IMR-90 (cell line): ENCODE measurements around the gene TRHDE. TPM values are rescaled to one million over a fixed set of nuclear protein-coding genes. Genes with fewer than 3 reads are reported as not detected.

Source experiments
- ATAC-seq: fragments of 200-7000 bp; cut with Tn5 transposase; 2 replicates; pipeline ENCODE4 v1.9.1; 2020; ENCODE audit warnings: low read depth, mild to moderate bottlenecking, moderate library complexity
- BruUV-seq: library from RNA; stranded (reverse); fragments of 400-500 nt; replicated peaks from 2 replicates; lab custom pipeline; 2021; lab: Mats Ljungman, UMichigan
- CTCF ChIA-PET: fragments of 300-600 bp; formaldehyde crosslinking; extraction: SDS; loops from one replicate; lab custom pipeline; 2021; ENCODE audit warnings: antibody characterized with exemption; lab: Yijun Ruan, JAX
- POLR2A ChIA-PET: fragments of 300-600 bp; sonication (Branson Sonifier 250); formaldehyde crosslinking; loops from one replicate; lab custom pipeline; 2022; ENCODE audit warnings: antibody characterized with exemption; ENCODE audit not compliant: unreplicated experiment; lab: Charles Lee
- DNase-seq: peaks from one replicate; pipeline ENCODE4 v3.0.0; 2013
- H2AFZ ChIP-seq: replicated peaks from 2 replicates; pipeline ENCODE3; 2013; ENCODE audit warnings: low read length, mild to moderate bottlenecking; ENCODE audit not compliant: poor library complexity
- H2AK5ac ChIP-seq: 2 replicates; pipeline ENCODE4 v1.6.1; 2013; ENCODE audit warnings: low read depth, low read length, inconsistent platforms
- H2AK9ac ChIP-seq: replicated peaks from 2 replicates; pipeline ENCODE3; 2013; ENCODE audit warnings: mild to moderate bottlenecking, low read depth, low read length, moderate library complexity; ENCODE audit not compliant: poor library complexity
- H2BK120ac ChIP-seq: 2 replicates; pipeline ENCODE4 v1.6.1; 2013; ENCODE audit warnings: low read depth, low read length, inconsistent platforms
- H2BK15ac ChIP-seq: 3 replicates; pipeline ENCODE4 v1.6.1; 2013; ENCODE audit warnings: low read depth, low read length, inconsistent platforms
- H2BK20ac ChIP-seq: 2 replicates; pipeline ENCODE4 v1.6.1; 2013; ENCODE audit warnings: low read depth, mild to moderate bottlenecking, inconsistent platforms, low read length, moderate library complexity
- H2BK5ac ChIP-seq: 2 replicates; pipeline ENCODE4 v1.6.1; 2013; ENCODE audit warnings: mild to moderate bottlenecking, low read depth, low read length, inconsistent platforms; ENCODE audit not compliant: poor library complexity, severe bottlenecking
- H3K14ac ChIP-seq: replicated peaks from 2 replicates; pipeline ENCODE4 v1.6.1; 2013; ENCODE audit warnings: low read depth, low read length, inconsistent platforms
- H3K18ac ChIP-seq: 2 replicates; pipeline ENCODE4 v1.6.1; 2013; ENCODE audit warnings: low read depth, low read length, control low read depth
- H3K23ac ChIP-seq: 2 replicates; pipeline ENCODE4 v1.6.1; 2013; ENCODE audit warnings: low read depth, low read length, inconsistent platforms
- H3K27ac ChIP-seq: 2 replicates; pipeline ENCODE4 v1.5.1; 2013; ENCODE audit warnings: mild to moderate bottlenecking, control low read depth, low read length; ENCODE audit not compliant: insufficient read depth
- H3K27me3 ChIP-seq: 2 replicates; pipeline ENCODE4 v1.6.1; 2013; ENCODE audit warnings: low read length; ENCODE audit not compliant: control insufficient read depth, insufficient read depth
- H3K36me3 ChIP-seq: 2 replicates; pipeline ENCODE4 v1.6.1; 2013; ENCODE audit warnings: low read length, mixed read lengths; ENCODE audit not compliant: control insufficient read depth, insufficient read depth
- H3K4ac ChIP-seq: 2 replicates; pipeline ENCODE4 v1.6.1; 2013; ENCODE audit warnings: low read depth, low read length, inconsistent platforms
- H3K4me1 ChIP-seq: 2 replicates; pipeline ENCODE4 v1.6.1; 2013; ENCODE audit warnings: low read length, mixed read lengths; ENCODE audit not compliant: control insufficient read depth, insufficient read depth
- H3K4me2 ChIP-seq: 2 replicates; pipeline ENCODE4 v1.6.1; 2013; ENCODE audit warnings: low read depth, mild to moderate bottlenecking, control low read depth, low read length, moderate library complexity
- H3K4me3 ChIP-seq: 2 replicates; pipeline ENCODE4 v1.5.1; 2013; ENCODE audit warnings: low read depth, mild to moderate bottlenecking, control low read depth, low read length, moderate library complexity; ENCODE audit not compliant: insufficient read depth
- H3K56ac ChIP-seq: 2 replicates; pipeline ENCODE4 v1.6.1; 2013; ENCODE audit warnings: low read length, inconsistent platforms; ENCODE audit not compliant: insufficient read depth; ENCODE audit errors: extremely low read depth
- H3K79me1 ChIP-seq, 2 experiments: 2 replicates each; pipeline ENCODE4 v1.6.1; 2013; ENCODE audit warnings: low read length in 2 of 2, inconsistent platforms in 1 of 2, low read depth in 1 of 2
- H3K9ac ChIP-seq: 2 replicates; pipeline ENCODE4 v1.6.1; 2013; ENCODE audit warnings: low read depth, low read length, control low read depth
- H3K9me1 ChIP-seq: 2 replicates; pipeline ENCODE4 v1.6.1; 2013; ENCODE audit warnings: low read length, inconsistent platforms; ENCODE audit not compliant: insufficient read depth
- H3K9me3 ChIP-seq: 2 replicates; pipeline ENCODE4 v1.6.1; 2013; ENCODE audit warnings: low read length; ENCODE audit not compliant: control insufficient read depth, insufficient read depth
- H4K20me1 ChIP-seq: 2 replicates; pipeline ENCODE4 v1.6.1; 2013; ENCODE audit warnings: low read length, inconsistent platforms; ENCODE audit not compliant: insufficient read depth
- H4K5ac ChIP-seq: 2 replicates; pipeline ENCODE4 v1.6.1; 2013; ENCODE audit warnings: mild to moderate bottlenecking, low read depth, low read length, control low read depth
- H4K8ac ChIP-seq, 2 experiments: 2 replicates each; pipeline ENCODE4 v1.6.1; 2013; ENCODE audit warnings: low read depth in 2 of 2, low read length in 2 of 2, control low read depth in 1 of 2, inconsistent platforms in 1 of 2
- H4K91ac ChIP-seq: 2 replicates; pipeline ENCODE4 v1.6.1; 2013; ENCODE audit warnings: low read depth, low read length, inconsistent platforms; ENCODE audit not compliant: insufficient read depth
- BHLHE40 ChIP-seq: fragments of 150-350 bp; IDR thresholded peaks from 2 replicates; pipeline ENCODE4 v1.6.1; 2016; ENCODE audit warnings: mild to moderate bottlenecking, low read depth, low read length
- CEBPB ChIP-seq: IDR thresholded peaks from 2 replicates; pipeline ENCODE4 v1.6.1; 2012; ENCODE audit warnings: low read depth, low read length, improper control_type of control experiment
- CHD1 ChIP-seq: IDR thresholded peaks from 2 replicates; pipeline ENCODE4 v1.6.1; 2012; ENCODE audit warnings: low read depth, low read length, improper control_type of control experiment
- CTCF ChIP-seq: conservative IDR thresholded peaks from 2 replicates; pipeline ENCODE4 v1.5.1; 2012; ENCODE audit warnings: mild to moderate bottlenecking, low read depth, low read length, improper control_type of control experiment
- ELK1 ChIP-seq: fragments of 150-350 bp; IDR thresholded peaks from 2 replicates; pipeline ENCODE4 v1.6.1; 2016; ENCODE audit warnings: low read depth, mild to moderate bottlenecking, low read length, moderate library complexity, borderline replicate concordance
- FOS ChIP-seq: fragments of 150-350 bp; IDR thresholded peaks from 2 replicates; pipeline ENCODE4 v1.6.1; 2016; ENCODE audit warnings: low read depth, low read length
- MAFK ChIP-seq: IDR thresholded peaks from 2 replicates; pipeline ENCODE4 v1.6.1; 2012; ENCODE audit warnings: low read depth, low read length, improper control_type of control experiment
- MAZ ChIP-seq: IDR thresholded peaks from 2 replicates; pipeline ENCODE4 v1.6.1; 2012; ENCODE audit warnings: low read depth, mild to moderate bottlenecking, low read length, improper control_type of control experiment, moderate library complexity, borderline replicate concordance
- MXI1 ChIP-seq: IDR thresholded peaks from 2 replicates; pipeline ENCODE4 v1.6.1; 2012; ENCODE audit warnings: low read depth, mild to moderate bottlenecking, low read length, moderate library complexity, borderline replicate concordance
- NFE2L2 ChIP-seq: fragments of 150-350 bp; IDR thresholded peaks from 2 replicates; pipeline ENCODE4 v1.6.1; 2016; ENCODE audit warnings: low read depth, mild to moderate bottlenecking, low read length
- POLR2A ChIP-seq: IDR thresholded peaks from 2 replicates; pipeline ENCODE4 v1.6.1; 2012; ENCODE audit warnings: mild to moderate bottlenecking, low read depth, low read length
- RAD21 ChIP-seq: IDR thresholded peaks from 2 replicates; pipeline ENCODE4 v1.6.1; 2012; ENCODE audit warnings: low read length, improper control_type of control experiment
- RCOR1 ChIP-seq: IDR thresholded peaks from 2 replicates; pipeline ENCODE4 v1.6.1; 2012; ENCODE audit warnings: mild to moderate bottlenecking, low read length, improper control_type of control experiment; ENCODE audit not compliant: insufficient replicate concordance
- RFX5 ChIP-seq: IDR thresholded peaks from 2 replicates; pipeline ENCODE4 v1.8.0; 2012; ENCODE audit warnings: low read depth, mild to moderate bottlenecking, low read length, moderate library complexity
- SMC3 ChIP-seq: fragments of 150-350 bp; IDR thresholded peaks from 2 replicates; pipeline ENCODE4 v1.6.1; 2016; ENCODE audit warnings: low read depth, mild to moderate bottlenecking, antibody characterized with exemption, low read length, moderate library complexity
- USF2 ChIP-seq: fragments of 150-350 bp; IDR thresholded peaks from 2 replicates; pipeline ENCODE4 v1.6.1; 2017; ENCODE audit warnings: mild to moderate bottlenecking, antibody characterized with exemption, low read length, low read depth
- WGBS, 2 experiments: methylation state at CpG; one replicate each; pipeline versions ENCODE4 v1.1.5 to v1.1.7; 2013; ENCODE audit warnings: missing lambda C conversion rate in 2 of 2; ENCODE audit not compliant: insufficient read length in 1 of 2; ENCODE audit errors: extremely low coverage in 2 of 2; 5-methylcytosine and 5-hydroxymethylcytosine counted together
- dilution Hi-C: fragments of 300-500 bp; cut with HindIII; formaldehyde crosslinking; loops from one replicate; pipeline ENCODE4 v1.14.3; 2018; ENCODE audit warnings: low sequenced_read_pairs; ENCODE audit not compliant: unreplicated experiment
- in situ Hi-C: fragments of 300-500 bp; cut with MboI; formaldehyde crosslinking; loops from 3 replicates; pipeline ENCODE4 v1.14.3; 2019; ENCODE audit warnings: low sequenced_read_pairs, inconsistent platforms, mixed read lengths
- intact Hi-C: fragments of 100-400 bp; cut with micrococcal nuclease; formaldehyde crosslinking; loops from 2 replicates; pipeline ENCODE4 v1.10.0; 2022
- polyA plus RNA-seq, 3 experiments: library from polyadenylated mRNA; depleted of rRNA; stranded (reverse); fragments of >200 nt; gene quantifications; 2 replicates each; pipeline ENCODE4 v1.2.3, GENCODE V29; 2012; ENCODE audit warnings: low replicate concordance in 1 of 3
- total RNA-seq: library from RNA; depleted of rRNA; stranded (reverse); fragments of >200 nt; gene quantifications from 2 replicates; pipeline ENCODE4 v1.2.3, GENCODE V29; 2012

Gene TRHDE
- total and polyA plus RNA-seq, 2 of the 4 experiments (the other 2 are of a cell fraction) = 33.7 to 65.1 TPM

GRCh38 chr12:72509891-72510290 lies 237.7 kb downstream of the TRHDE start:
- Histone ChIP-seq H4K91ac (no peak overlapping the region), H3K9me1 (no peaks in the 10 kb centered on the region; the same call in 1 of the 2 replicates), H4K5ac (no peak overlapping the region), H3K4ac (no peak overlapping the region), H3K9ac (no peak overlapping the region), H2AFZ (no peak overlapping the region), H2BK20ac (no peak overlapping the region), H3K4me2 (no peak overlapping the region), H2AK9ac (no peak overlapping the region), H3K9me3 (no peaks in the 10 kb centered on the region), H3K4me1 (peaks cover 4% of the 10 kb centered on the region; the same call in 1 of the 2 replicates), H4K20me1 (no peaks in the 10 kb centered on the region), H3K14ac (no peak overlapping the region), H3K27me3 (no peaks in the 10 kb centered on the region), H3K23ac (no peak overlapping the region), H2AK5ac (no peak overlapping the region), H3K56ac (no peak overlapping the region), H3K18ac (no peak overlapping the region), H3K4me3 (no peak overlapping the region), H4K8ac (no peak overlapping the region), H2BK15ac (no peak overlapping the region), H2BK120ac (no peak overlapping the region), H3K27ac (no peak overlapping the region), H2BK5ac (no peak overlapping the region), H3K36me3 (0 out of 2 replicates have a peak, but pooled peaks cover 1% of the 10 kb centered on the region), H3K79me1 (peaks cover 0 to 19% of the 10 kb centered on the region in 2 experiments; a peak in 2 of 4 replicates)
- DNase-seq = no peak
- intact Hi-C loops = no loop called here
- no TSS peak for BruUV-seq
- dilution Hi-C loops = no loop called here
- no peak for TF ChIP-seq POLR2A
- no peak for TF ChIP-seq RCOR1
- no peak for TF ChIP-seq NFE2L2
- TF ChIP-seq USF2 = no peak
- no peak for TF ChIP-seq CEBPB
- no peak for TF ChIP-seq RAD21
- TF ChIP-seq CHD1 = no peak
- TF ChIP-seq MAZ = no peak
- no peak for TF ChIP-seq MXI1
- no peak for TF ChIP-seq BHLHE40
- no peak for TF ChIP-seq ELK1
- no peak for TF ChIP-seq MAFK
- TF ChIP-seq SMC3 = no peak
- no peak for TF ChIP-seq FOS
- no peak for TF ChIP-seq RFX5
- TF ChIP-seq CTCF = no peak
- in situ Hi-C loops = no loop called here
- ATAC-seq = no peak
- WGBS, 2 experiments = no CpG with 5 or more reads among the region's 1 CpG
- ChIA-PET CTCF (no interaction called here), POLR2A (no interaction called here)
